Measurements from ENCODE around the gene NRL. TPM values are rescaled to one million over a fixed set of nuclear protein-coding genes. Genes with fewer than 3 reads are reported as not detected.

NRL gene
- total RNA-seq, 1 donor from 2014 or later: 5.5 TPM

DNA sequence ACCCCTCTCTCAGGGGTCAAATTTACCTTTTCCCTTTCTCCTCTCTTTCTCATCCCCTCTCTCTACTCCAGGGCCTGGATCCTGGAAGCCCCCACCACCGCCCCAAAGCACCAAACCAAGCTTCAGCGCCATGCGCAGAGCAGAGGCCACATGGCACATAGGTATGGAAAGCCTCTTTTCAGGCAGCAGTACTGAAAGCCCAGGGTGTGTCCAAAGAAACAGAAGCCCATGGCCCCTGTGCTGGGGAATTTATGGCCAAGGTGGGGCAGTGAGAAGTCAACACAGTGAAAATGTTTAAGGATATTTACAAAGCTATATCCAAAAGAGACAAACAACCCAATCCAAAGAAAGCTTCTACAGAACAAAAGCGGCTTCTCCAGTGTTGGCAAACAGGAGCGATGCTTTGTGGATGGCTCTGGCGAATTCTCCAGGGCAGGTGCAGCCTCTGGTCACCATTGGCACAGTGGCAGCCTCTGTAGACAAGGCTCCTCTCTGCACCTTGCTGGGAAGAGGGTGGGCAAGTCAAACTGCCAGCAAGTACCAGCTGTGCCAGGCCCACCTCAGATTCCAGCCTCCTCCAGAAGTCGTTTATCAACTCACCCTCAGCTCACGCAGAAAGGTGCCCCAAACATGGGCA lies 48.1 kb downstream of the NRL start:
- H3K27me3 Mint-ChIP-seq: no peaks in the 10 kb centered on the region
- ChIA-PET POLR2A (interaction anchor here (0.5 to 0.8 kb wide), 2 partner anchors 9 to 43 kb away, joined by 3 to 5 read pairs; no protein-coding TSS in a partner anchor), CTCF (interaction anchor here (0.7 kb wide), 1 partner anchor 48 kb away, joined by 3 read pairs; no protein-coding TSS in a partner anchor)

DNA sequence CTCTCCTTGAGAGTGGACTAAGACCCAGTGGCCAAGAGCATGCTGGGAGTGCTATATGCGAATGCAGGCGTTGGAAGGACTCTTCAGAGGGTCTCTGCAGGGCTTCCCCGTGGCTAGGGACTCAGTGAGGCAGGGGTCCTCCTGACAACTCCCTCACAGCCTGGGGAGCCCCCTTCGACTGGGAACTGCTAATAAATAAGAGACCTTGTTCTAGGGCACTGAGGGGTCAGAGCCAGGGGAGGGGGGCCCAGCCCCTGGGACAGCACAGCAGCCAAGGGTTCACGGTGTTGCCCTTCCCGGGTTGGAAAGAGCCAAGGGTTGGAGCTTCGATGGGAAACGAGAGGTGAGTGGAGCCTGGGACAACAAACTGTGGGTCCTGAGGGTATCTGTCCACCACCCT lies 49.3 kb downstream of the NRL start:
- no peak overlapping the region for H3K4me3 Mint-ChIP-seq
- no peaks in the 10 kb centered on the region for H3K4me1 Mint-ChIP-seq
- POLR2A ChIA-PET: no interaction called here
- ATAC-seq (ENCODE audit: low read depth): no peak
- intact Hi-C loops (cut with micrococcal nuclease): no loop called here
- H3K27ac Mint-ChIP-seq: no peak overlapping the region
- CTCF ChIA-PET: interaction anchor here (1.4 kb wide), 1 partner anchor 25 kb away, joined by 5 read pairs; no protein-coding TSS in a partner anchor
- H3K9me3 Mint-ChIP-seq: no peaks in the 10 kb centered on the region
- no peak for DNase-seq
- H3K36me3 Mint-ChIP-seq (ENCODE audit: low read depth): no peaks in the 10 kb centered on the region
- no peaks in the 10 kb centered on the region for H3K27me3 Mint-ChIP-seq
- TF ChIP-seq, protein P1, sequence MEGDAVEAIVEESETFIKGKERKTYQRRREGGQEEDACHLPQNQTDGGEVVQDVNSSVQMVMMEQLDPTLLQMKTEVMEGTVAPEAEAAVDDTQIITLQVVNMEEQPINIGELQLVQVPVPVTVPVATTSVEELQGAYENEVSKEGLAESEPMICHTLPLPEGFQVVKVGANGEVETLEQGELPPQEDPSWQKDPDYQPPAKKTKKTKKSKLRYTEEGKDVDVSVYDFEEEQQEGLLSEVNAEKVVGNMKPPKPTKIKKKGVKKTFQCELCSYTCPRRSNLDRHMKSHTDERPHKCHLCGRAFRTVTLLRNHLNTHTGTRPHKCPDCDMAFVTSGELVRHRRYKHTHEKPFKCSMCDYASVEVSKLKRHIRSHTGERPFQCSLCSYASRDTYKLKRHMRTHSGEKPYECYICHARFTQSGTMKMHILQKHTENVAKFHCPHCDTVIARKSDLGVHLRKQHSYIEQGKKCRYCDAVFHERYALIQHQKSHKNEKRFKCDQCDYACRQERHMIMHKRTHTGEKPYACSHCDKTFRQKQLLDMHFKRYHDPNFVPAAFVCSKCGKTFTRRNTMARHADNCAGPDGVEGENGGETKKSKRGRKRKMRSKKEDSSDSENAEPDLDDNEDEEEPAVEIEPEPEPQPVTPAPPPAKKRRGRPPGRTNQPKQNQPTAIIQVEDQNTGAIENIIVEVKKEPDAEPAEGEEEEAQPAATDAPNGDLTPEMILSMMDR (IDR thresholded peaks at IDR 0.05): no peak

More for the DNA sequence above, 48.1 kb downstream of the NRL start:
- H3K36me3 Mint-ChIP-seq (ENCODE audit: low read depth): no peaks in the 10 kb centered on the region
- no peak for ATAC-seq (ENCODE audit: low read depth)
- TF ChIP-seq, protein P1 (IDR thresholded peaks at IDR 0.05): no peak
- no peak overlapping the region for H3K4me3 Mint-ChIP-seq
- H3K4me1 Mint-ChIP-seq: no peaks in the 10 kb centered on the region
- no peaks in the 10 kb centered on the region for H3K9me3 Mint-ChIP-seq
- no peak for DNase-seq
- H3K27ac Mint-ChIP-seq: no peak overlapping the region
- intact Hi-C loops (cut with micrococcal nuclease): no loop called here

DNA sequence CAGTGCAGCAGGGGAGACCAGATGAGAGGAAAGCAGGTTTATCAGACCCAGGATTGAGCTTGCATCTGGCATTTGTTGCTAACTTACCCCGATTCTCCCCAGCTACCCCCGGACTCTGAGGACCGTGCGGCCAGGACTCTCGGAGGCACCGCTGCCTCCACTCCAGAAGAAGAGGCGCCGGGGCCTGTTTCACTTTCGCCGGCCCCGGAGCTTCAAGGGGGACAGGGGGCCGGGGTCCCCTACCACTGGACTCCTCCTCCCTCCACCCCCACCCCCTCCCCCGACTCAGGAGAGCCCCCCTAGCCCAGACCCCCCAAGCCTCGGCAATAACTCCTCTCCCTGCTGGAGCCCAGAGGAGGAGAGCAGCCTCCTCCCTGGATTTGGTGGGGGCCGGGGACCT lies 49.9 kb downstream of the NRL start:
- H3K27me3 Mint-ChIP-seq: no peaks in the 10 kb centered on the region
- intact Hi-C loops (cut with micrococcal nuclease): no loop called here
- POLR2A ChIA-PET: interaction anchor here (0.7 kb wide), 1 partner anchor 97 kb away, joined by 3 read pairs; the partner anchor contains the start of gene IRF9
- CTCF ChIA-PET: interaction anchor here (1.4 kb wide), 1 partner anchor 26 kb away, joined by 5 read pairs; no protein-coding TSS in a partner anchor
- no peak for ATAC-seq (ENCODE audit: low read depth)
- no peaks in the 10 kb centered on the region for H3K36me3 Mint-ChIP-seq (ENCODE audit: low read depth)
- H3K9me3 Mint-ChIP-seq: no peaks in the 10 kb centered on the region
- no peak for DNase-seq
- TF ChIP-seq, protein P1 (IDR thresholded peaks at IDR 0.05): no peak
- H3K4me3 Mint-ChIP-seq: no peak overlapping the region
- H3K4me1 Mint-ChIP-seq: no peaks in the 10 kb centered on the region
- H3K27ac Mint-ChIP-seq: no peak overlapping the region

DNA sequence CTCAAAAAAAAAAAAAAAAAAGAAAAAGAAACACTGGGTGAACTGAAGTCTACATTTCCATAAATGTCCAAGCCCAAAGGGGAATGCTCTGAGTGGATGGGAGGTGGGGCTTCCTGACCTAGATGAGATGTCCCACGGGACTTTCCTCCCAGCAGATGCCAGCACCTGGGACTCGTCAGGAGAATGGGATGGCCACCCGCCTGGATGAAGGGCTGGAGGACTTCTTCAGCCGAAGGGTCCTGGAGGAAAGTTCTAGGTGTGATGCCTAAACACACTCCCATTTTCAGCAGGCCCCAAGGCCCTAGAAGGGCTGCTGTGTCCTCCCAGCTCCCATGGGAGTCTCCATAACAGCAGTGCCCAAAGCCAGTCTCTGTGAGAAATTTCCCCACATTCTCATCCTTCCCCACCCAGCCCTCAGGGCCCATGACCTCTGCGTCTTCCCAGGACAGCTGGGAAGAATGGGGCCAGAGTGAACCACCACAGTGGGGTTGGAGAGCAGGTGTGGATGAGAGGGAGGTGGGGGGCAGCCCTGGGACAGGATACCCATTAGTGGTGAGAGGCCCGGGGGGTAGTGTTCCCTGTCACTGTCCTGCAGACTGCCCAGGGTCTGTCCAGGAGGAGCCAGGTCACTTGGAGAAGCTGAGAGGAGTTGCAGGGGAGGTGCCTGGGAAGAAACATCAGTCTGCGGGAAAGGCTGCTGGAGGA lies 50.5 kb downstream of the NRL start:
- ChIA-PET POLR2A (interaction anchor here (0.7 kb wide), 1 partner anchor 97 kb away, joined by 3 read pairs; the partner anchor contains the start of gene IRF9), CTCF (interaction anchor here (0.6 kb wide), 1 partner anchor 29 kb away, joined by 3 read pairs; no protein-coding TSS in a partner anchor)

More for the DNA sequence above, 50.5 kb downstream of the NRL start:
- ATAC-seq (ENCODE audit: low read depth) (no peak), DNase-seq (no peak)
- TF ChIP-seq, protein P1 (IDR thresholded peaks at IDR 0.05): no peak
- Mint-ChIP-seq H3K27me3 (no peaks in the 10 kb centered on the region), H3K36me3 (ENCODE audit: low read depth) (no peaks in the 10 kb centered on the region), H3K4me3 (no peak overlapping the region), H3K4me1 (no peaks in the 10 kb centered on the region), H3K9me3 (no peaks in the 10 kb centered on the region), H3K27ac (no peak overlapping the region)
- intact Hi-C loops (cut with micrococcal nuclease): no loop called here
